GM03348 (cell line): ENCODE results near the gene CDON.

Experiments
- DNase-seq: peaks from one replicate; pipeline ENCODE4 v3.0.0; 2012; ENCODE audit warnings: low spot score

The CDON gene

DNA sequence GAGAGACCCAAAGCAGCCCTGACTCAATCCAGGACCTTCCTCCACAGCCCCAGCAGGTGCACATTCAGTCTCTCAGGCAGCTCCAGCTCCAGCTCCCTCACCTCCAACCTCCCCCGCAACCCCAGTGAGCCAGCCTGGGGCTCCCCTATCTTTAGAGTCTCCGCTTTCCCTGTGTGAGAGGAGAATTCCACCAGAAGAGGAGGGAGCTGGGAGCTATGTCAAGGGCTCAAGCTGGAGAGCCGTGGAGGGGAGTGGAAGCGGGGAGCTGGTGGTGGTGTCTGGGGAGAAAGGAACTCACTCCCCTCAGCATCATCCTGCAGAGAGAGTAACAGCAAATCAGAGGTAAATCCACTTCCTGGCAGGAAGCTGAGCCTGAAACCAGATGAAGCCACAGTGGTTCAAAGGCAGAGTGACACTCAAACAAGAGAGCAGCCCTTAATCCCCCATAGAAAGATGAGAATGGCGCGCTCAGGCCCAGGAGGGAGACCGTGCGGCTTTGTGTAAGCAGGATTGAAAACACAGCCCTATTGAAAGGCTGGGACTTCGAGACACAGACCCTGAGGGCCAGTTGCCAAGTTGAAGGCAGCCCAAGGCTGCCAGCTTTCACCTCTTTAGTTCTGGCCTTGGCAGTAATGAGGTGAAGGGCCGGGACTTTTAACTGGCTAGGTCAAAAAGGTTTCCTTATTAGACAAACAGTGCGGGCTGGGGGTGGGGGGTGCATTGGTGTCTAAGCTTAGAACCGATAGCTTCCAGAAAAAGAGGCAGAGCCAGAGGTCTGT lies 21.4 kb upstream of the CDON start:
- DNase-seq = no peak

DNA sequence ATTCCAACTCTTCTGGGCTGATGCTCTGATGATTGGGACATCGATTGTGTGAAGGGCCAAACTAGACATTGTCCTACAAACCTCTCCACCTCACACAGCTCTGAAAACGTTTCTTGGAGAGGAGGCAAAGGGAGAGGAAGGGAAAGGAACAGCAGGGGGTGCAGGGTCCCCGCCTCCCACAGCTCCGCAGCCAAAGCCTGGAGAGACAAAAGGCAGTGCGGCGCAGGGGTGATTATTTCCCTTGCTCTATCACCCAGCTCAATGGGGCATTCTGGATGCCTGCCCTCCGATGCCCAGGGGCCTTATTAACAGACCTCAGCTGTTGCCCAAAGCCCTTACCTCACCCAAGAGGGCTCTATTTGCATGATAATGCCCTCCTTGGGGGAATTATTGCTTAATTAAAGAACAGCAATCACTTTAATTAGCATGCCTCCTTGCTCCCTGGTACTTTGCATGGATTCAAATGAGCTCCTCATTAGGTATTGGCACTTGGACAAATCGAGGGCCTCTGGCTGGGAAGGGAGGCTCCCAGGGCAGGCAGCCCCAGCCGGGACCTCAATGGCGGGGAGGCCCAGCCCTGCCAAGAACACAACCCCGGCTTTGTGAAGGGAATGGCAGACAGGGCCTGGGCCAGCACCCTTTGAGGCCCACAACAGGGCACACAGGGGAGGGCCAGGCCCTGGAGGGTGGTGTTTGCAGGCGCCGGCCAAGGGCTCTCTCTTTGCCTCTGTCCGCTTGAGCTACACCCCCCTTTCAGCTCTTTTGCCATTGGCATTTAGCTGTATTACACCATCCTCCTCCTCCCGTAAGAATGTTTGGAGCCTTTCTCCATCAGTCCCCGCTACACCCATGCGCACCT lies 19.8 kb upstream of the CDON start:
- DNase-seq = no peak

DNA sequence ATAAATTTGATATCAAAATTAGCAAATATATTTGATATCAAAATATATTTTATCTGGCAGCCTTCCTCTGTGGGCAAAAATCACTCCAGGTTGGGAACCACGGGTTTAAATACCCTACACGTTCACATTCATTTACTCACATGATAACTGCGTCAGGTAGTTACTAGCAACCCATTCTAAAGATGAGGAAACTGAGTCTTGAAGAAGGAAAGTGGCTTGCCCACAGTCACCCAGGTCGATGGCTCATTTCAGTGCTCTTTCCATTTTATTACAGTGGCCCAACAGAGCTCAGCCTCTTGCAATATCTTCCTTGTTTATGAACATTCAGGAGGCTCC lies 19.2 kb upstream of the CDON start:
- DNase-seq = no peak

DNA sequence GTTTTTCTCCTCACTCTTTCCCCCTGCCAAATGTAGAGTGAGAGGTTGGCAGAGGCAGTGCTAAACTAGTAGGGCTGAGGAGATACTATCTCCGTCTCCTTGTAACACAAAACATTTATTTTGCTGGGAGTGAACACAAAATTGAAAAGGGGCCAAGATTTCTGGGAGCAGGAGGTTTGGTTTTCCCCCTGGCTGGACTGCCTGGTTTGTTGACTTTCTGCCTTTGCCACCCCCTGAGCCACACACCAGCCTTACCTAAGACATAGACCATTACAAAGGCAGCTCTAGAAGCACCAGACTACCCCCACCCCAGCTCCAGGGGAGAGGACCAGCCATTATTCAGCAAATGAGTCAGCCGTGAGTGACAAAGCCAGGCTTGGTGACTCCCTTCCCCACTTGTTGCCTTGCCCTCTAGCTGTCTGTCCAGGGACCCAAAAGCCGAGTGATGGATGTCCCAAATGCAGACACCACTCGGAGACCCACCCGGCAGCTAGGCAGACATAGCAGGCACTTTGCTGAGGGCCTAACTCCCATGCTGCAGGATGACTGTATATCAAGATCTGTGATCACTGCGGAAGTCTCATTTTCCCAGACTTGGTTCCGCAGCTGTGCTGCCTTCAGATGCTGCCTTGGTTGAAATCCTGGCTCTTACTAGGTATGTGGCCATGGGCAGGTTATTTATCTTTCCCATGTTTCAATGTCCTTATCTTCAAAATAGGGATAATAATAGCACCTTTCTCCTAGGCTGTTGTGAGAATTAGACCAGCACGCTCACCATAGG lies 17.7 kb upstream of the CDON start:
- peak; percentile 25 for DNase-seq

DNA sequence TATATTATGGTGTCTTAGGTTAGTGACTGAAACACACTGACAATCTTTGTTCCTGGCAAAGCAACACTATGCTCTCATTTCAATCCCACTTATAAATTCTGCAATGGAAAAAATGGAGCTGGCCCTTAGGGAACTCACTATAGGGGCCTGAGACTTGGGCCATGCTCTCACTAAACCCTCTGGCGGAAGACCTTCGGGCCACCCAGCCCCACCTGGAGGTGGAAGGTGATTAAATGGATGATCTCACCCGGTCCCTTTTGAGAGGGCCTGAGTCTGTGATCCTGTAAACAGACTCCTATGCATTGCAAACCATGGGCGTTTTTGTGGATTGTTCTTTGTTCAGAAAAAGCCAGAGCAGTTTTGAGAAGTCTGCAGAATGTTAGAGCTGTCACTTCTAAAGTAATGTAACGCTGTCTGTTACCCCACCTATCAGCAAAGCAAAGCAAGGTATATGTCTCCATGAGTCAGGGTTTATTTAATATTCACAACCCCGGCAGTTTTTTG lies 17.0 kb upstream of the CDON start:
- DNase-seq = no peak

DNA sequence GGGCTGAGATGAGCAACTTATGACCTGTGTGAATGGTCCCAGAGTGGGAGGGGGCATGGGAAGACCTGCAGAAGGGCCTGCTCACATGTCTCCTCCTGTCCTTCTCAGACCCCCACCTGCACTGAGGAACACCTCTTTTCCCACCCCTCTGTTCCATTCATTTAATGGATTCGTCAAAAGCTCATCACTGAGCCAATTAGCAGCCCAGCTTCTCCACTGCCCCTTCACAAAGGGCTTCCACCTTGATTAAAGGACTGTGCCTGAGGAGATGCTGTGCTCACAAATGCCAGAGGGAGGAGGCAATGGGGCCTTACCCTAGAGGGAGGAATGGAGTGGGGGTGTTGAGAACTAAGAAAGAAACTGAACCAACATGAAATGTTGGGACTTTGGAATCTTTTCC lies 14.0 kb upstream of the CDON start:
- no peak for DNase-seq

DNA sequence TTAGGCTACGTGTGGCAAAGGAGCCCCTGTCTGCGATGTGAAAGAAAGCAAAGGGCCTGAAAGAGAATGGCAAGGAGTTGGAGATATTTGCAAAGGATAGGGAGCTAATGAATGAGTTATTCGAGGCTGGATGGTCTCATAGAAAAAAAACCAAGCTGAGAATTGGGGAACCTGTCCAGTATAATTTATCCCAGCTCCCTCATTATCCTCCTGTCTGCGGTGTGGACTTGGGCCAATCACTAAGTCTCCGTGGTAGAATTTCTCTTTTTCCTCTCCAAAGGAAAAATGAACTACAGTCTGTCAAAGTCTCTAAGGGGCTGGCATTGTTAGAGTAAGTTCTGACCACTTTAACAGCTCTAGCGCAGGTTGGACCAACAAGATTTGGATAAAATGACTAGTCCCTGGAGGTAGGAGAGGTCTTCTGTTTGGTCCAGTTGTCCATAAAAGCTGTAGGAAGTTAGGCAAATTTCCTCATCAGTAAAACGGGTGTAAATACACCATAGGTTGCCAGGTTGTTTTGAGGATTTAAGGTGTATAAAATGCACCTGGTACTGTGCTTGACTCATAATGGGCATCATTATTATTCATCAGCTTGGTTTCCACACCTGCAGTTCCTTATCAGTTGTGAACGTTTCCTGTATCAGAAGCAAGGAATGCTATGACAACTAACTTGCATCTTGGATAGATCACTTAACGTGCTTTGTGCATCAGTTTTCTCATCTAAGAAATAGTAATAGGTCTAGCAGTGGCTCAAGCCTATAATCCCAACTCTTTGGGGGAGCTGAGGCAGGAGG lies 10.3 kb upstream of the CDON start:
- no peak for DNase-seq

DNA sequence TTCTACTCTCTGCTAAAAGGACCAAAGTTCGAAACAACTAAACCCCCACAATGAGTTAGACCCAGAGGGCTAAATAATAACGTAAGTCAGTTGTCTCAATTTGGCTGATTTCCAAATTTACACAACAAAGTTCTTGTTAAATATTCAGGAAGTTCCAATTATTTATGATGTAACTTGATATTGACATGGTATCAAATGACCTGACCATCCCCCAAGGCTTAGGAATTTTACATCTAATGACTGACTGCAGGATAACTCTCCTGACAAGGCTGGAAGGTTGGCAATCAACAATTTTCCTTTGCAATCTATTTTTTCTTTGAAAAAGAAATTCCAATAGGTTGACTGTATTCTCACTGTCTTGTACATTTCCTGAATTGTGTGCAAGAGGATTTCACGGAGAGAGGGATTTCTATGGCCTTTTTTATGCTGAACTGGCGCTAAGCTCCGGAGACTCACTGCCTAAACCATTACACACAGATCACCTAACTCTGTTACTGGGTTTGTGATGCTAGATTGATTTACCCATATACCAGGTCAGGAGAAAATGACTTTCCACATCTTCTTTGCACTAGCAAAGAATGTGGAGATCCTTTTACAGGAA lies 9.6 kb upstream of the CDON start:
- DNase-seq = no peak

DNA sequence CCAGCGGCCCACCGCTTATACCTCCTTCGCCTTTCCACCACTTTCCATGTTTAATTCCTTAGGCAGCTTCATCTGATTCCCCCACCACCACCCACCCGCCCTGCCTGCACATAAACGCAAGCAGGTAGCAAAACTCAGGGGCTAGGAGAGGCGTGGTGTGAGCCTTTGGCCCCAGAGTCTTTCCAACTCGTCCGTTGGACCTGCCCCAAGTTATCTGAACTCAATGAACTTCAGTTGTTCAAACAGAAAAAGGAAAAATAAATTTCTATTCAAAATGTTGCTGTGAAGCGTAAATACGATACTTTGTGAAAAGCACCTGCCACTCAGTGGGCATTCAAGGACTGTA lies 814 bp upstream of the CDON start:
- no peak for DNase-seq

DNA sequence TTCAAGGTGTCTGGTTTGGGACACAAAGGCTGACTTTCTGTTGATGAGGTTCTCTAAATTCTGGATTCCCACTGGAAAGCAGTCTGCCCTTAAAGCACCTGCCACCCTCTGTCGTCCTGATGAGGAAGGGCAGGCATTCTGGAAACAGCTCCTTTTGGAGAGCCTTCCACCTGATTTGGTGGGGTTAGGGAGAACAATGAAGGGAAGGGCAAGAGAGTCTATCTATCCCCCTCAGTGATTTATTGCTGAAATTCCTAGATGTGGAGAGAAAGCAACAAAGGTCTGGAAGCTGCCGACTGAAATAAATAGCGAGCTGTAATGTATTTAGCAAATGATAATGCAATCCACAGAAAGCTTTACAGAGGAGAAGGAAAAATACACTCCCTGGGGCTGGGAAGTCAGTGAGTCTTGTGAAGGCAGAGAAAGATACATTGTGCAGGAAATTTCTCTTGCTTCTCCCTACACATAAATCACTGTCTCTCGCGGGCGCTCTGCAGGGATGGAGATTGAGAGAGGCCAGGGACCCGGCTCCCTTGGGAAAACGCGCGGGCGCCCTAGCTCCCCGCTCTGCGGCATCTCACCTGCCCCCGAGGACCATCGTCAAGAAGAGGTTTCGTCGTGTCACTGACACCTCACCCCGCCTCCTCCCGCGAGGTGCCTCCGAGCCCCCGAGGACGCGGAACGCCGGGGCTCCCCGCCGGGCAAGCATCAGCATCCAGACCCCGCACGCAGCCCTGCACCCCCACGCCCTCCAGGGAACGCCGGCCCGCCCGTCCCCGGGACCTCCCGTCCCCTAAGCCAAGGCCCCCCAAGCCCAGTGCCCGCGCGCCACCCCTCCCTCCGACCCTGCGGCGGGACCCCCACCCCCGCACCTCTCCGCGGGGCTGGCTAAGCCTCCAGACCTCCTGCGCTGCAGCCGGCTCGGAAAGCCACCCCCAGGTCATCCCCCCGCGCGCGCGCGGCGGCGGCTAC lies 673 bp downstream of the CDON start:
- DNase-seq = peak; percentile 35

DNA sequence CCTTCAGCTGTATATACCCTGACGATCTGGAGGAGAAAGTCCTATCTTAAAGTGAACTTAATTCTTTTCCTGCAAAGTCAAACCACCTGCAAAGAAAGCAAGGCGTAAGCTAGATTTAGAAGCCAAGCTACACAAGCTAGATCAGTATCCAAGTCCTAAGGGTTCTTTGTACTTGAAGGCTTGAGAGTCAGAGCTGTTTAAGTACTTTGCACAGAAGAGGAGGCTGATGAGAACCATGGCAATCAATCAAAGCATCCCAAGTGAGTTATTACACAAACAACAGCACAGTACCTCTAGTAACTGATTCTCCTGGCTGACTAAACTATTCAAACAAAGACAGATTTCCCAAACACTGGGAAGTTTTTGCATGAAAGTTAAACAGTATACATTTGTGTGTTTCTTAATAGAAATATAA lies 1.9 kb downstream of the CDON start:
- no peak for DNase-seq

DNA sequence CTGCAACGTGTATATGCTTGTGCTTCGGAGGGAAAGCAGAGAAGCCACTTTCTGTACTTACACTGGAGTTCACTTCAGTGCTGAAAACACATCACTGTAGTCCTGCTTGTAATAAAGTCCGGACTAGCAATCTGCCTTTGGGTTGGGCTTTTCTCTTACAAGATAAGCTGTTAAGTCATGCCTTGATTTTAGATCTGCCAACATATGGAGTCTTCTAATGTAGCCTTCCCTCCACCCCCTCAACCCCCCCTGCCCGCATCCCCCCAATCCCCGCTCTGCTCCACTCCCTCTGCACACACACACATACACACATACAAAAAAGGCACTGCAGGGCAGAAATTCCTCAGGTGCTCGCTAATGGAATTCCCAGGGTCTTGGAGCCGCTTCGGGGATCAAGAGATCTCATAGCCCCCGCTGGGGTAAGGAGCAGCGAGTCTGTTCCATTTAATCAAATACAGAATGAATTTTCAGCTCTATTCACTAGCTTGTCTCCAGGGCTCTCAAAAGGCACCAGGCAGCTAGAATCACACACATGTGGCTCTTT lies 3.4 kb downstream of the CDON start:
- DNase-seq = no peak

DNA sequence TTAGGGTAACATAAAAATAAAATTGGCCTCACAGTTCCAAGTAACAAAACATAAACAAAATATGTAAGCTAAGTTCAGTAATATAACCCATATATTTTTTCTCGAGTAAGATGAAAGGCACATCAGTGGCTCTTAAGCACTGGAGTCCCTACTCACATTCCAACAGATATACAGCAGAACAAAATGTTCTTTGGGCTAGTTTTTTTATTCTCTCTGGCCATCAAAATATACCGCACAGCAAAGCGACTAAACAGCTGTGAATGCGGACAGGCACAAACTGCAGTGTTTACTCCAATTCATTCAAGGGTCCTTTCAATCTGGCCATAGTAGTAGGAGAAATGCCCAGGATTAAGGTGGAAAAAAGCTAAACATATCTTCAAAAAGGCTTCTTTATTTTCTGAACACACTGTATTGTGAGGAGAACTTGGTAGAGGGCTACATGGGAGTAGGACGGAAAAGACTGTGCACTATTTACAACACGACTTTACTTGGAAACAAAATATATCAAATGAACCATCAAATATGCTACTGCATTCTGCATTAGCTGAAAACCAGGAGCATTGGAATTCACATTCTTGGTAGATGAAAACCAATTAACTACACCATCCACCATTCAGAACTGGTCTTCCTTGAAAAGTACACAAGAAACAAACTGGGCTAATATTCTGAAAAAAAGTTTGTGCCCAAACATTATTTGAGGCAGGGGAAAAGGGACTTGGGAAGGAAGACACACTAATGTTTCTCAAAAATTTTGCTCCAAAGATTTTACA lies 4.4 kb downstream of the CDON start:
- no peak for DNase-seq

DNA sequence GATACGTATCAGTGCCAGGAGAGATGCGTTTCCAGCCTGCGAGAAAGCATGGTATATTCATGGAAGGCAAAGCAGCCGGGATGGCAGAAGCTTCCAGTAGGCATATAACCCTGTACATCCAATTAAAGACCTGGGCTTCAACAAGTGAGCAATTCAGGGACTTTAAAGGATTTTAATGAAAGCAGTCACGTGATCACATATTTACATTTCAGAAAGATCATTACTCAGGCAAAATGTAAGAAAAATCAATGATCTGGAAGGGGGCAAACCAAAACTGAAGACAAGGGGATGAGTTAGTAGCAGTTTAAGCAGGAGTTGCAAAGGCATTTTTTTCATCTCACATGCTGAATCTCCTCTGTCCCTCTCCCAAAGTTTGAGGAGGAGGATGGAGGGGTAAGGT lies 7.8 kb downstream of the CDON start:
- DNase-seq = no peak

DNA sequence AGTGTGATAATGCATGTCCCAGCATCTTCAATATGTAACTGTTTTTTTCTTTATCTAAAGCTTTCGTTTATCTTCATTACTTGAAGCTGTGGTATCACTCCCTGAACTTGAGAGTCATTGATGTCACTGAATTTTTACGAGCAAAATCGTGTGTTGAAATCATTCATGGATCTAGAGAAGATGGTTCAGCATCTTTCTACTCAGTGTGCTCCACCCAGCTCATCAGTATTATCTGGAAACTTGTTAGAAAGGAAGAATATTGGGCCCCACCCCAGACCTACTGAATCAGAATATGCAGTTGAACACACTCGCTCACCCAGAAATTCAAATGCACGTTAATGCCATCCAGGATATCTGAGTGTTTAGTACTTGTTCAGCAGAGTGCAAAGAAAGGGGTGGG lies 8.3 kb downstream of the CDON start:
- DNase-seq = no peak

DNA sequence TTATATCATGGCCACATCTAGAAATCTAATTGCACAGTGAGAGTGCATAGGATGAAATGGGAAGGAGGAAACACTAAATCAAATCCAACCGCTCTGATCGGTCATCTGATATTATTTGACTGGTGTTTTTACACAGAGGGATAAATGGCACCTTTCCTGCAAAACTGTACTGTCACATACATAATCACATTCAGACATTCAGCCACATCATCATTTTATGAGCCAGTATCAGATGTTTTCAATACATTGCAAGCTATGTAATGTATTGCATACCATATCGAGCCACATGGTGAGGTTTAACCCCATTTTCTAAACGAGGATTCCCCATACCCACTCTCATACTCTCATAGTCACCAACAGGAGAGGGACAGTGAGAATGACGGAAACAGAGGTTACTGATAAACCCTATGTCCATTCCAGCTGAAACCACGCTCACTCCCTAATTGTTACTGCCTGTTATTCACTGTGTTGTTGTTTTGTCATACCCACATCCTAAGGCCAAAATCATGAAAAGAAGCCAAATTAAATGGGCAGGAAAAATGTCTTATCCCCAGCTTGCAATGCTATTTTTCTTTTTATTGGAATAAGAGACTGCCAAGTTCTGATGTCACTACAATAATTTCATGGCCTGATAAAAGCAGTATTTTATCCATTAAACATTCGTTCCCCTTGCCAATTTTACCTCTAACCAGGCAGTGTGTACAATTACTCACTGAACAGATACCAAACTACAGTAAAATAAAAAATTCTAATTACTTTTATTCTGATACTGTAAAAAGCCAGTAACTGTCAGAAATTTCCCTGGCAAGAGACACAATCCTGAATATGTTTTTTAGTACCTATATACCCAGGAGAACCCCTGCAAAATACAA lies 9.0 kb downstream of the CDON start:
- no peak for DNase-seq

DNA sequence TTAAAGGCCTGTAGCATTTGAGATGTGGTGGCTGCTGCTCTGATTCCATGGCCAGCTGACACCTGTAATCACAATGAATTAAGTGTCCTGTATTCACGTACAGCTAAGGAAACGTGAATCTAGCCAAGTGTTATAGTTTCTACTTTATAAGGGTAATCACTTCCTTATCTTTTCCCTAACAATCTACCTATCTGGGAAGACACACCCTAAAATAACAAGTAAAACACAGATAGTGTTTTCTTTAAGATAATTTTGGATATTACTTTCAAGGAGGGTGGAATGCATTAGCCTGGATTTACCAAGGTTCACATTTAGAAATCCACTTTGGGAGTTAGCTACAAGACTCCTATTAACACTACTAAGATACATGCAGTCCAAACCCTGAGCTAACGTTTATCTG lies 11.5 kb downstream of the CDON start:
- no peak for DNase-seq

DNA sequence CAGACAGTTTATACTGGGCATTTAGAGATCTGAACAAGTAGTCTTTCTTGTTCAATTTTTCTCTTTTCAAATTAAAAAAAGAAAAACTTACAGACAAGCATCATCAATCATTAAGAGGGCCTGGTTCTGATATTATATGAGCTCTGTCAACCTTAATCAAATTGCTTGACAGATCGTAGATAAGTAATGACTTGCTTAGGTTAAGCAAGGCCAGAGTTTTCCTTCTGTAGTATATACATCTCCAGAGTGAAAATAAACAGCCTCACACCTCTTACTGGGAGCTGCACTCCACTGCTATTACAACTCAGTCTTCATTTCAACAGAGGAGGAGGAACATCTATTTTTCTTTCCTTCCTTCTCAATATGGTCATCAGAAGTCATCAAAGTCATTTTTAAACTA lies 13.5 kb downstream of the CDON start:
- DNase-seq = no peak
